Right lobe of liver (tissue), 6 donors: ENCODE data around the gene STK33. TPM values are rescaled to one million over a fixed set of nuclear protein-coding genes. Genes with fewer than 3 reads are reported as not detected.

Experiments used
- ATAC-seq, 4 donors: fragments of 200-7000 bp; cut with Tn5 transposase; one replicate each; pipeline ENCODE4 v1.9.1; 2020; ENCODE audit warnings: mild to moderate bottlenecking in 4 of 4, moderate library complexity in 4 of 4
- DNase-seq, 3 donors: peaks; one replicate each; pipeline ENCODE4 v3.0.0-alpha.2; 2020
- H3K27ac ChIP-seq, 3 donors: fragments of 200-600 bp; one replicate each; pipeline ENCODE4 v1.8.0; 2022
- H3K27me3 ChIP-seq, 2 donors: fragments of 200-600 bp; one replicate each; pipeline ENCODE4 v1.8.0; 2022
- H3K36me3 ChIP-seq, 4 donors: fragments of 200-600 bp; sonication (generic) in 1 of 4; one replicate each; pipeline versions ENCODE4 v1.5.1 to v1.8.0; 2017 to 2022; ENCODE audit warnings: control low read depth in 1 of 4
- H3K4me1 ChIP-seq, 4 donors: fragments of 200-600 bp; sonication (generic) in 1 of 4; one replicate each; pipeline versions ENCODE4 v1.5.1 to v1.8.0; 2017 to 2022; ENCODE audit warnings: control low read depth in 1 of 4
- H3K4me3 ChIP-seq, 3 donors: fragments of 200-600 bp; one replicate each; pipeline ENCODE4 v1.8.0; 2022
- H3K9me3 ChIP-seq, 4 donors: fragments of 200-600 bp; sonication (generic) in 1 of 4; one replicate each; pipeline versions ENCODE4 v1.5.1 to v1.8.0; 2017 to 2022; ENCODE audit warnings: control low read depth in 1 of 4
- CTCF ChIP-seq, 4 donors: fragments of 200-600 bp in 3 of 4; fragments of 450-650 bp in 1 of 4; IDR thresholded peaks; one replicate each; pipeline versions ENCODE4 v1.5.1 to v1.8.0; 2016 to 2022; ENCODE audit warnings: antibody characterized with exemption in 4 of 4, mild to moderate bottlenecking in 2 of 4
- POLR2A ChIP-seq: fragments of 450-650 bp; IDR thresholded peaks from one replicate; pipeline ENCODE4 v1.6.1; 2017; ENCODE audit warnings: antibody characterized with exemption, mild to moderate bottlenecking
- WGBS: methylation state at CpG from one replicate; pipeline ENCODE4 v1.1.6; 2018; ENCODE audit warnings: low coverage, low lambda C conversion rate; ENCODE audit not compliant: insufficient coverage; ENCODE audit errors: missing lambda C conversion rate; 5-methylcytosine and 5-hydroxymethylcytosine counted together
- intact Hi-C, 2 donors: fragments of 100-400 bp; cut with DNase I; formaldehyde crosslinking; loops; one replicate each; pipeline versions ENCODE4 v1.11.2 to v1.14.1; 2022
- total RNA-seq, 6 experiments: library from RNA; depleted of rRNA in 2 of 6; stranded (reverse); fragments of >200 nt in 2 of 6; fragmentation: NEBNext Ultra II Directional in 3 of 6; extraction: Animal tissue kit (Norgen Biotek cat#: 25700) in 3 of 6; gene quantifications; one replicate each; pipeline versions ENCODE4 v1.1.0 to v1.2.4, GENCODE V29; 2016 to 2023
- donor health status: DM: no; HTN: yes; CAD: no.
- donor health status: DM: no; HTN: no; CAD: no.
- donor health status: DM: no; HTN: no; CAD: no.
- donor health status: DM: no; HTN: yes; CAD: no.
- donor health status: DM: no; HTN: yes; CAD: no.

The STK33 gene
- total RNA-seq, 6 experiments from 2014 or later = 0.12 to 1.1 (median 0.42) TPM; not detected in 2

DNA sequence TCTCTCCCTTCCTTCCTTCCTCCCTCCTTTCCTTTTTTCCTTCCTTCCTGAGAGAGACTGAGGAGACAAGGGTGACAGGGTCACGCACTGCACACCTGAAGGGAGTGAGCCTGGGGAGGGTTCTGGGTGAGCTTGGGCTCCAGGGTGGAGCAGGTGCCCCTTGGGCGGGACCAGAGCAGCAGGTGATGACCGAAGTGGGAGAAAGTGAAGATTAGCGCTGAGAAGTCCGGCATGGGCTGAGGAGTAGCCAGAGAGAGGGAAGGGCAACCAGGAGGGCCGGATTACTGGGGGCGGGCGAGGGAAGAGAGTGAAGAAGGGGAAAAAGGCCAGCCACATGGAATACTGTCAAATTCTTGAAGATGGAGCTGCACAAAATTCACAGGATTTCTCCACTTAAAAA lies 231.1 kb downstream of the STK33 start:
- H3K36me3 ChIP-seq = no peaks in the 10 kb centered on the region
- no peaks in the 10 kb centered on the region for H3K27me3 ChIP-seq
- 41% methylated on average over 7 of the region's 8 CpGs for WGBS
- ATAC-seq (no peak), DNase-seq (no peak)
- H3K27ac ChIP-seq = no peak overlapping the region
- no peak overlapping the region for H3K4me3 ChIP-seq
- TF ChIP-seq CTCF (IDR thresholded peaks at IDR 0.05) (no peak), POLR2A (no peak)
- intact Hi-C loops = no loop called here
- no peaks in the 10 kb centered on the region for H3K4me1 ChIP-seq
- no peaks in the 10 kb centered on the region for H3K9me3 ChIP-seq

DNA sequence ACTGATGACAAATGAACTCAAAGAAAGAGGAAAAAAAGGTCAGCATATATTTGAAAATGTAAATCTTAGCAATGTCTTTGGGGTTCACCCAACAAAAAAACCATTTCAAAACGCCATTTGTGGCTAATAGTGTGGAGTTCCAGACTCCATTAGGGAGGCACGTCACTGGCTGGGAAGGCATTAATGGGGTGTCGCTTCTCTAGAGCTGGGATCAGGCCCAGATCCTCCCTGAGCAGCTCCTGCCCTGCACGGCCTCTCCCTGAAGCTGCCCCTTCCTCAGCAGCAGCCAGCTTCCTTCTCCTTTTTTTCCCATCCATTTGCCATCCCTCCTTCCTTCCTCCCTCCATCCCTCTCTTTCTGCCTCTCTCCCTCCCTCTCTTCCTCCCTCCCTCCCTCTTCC lies 231.5 kb downstream of the STK33 start:
- TF ChIP-seq POLR2A = no peak
- TF ChIP-seq CTCF (IDR thresholded peaks at IDR 0.05) = no peak
- Histone ChIP-seq H3K27me3 (no peaks in the 10 kb centered on the region), H3K4me3 (no peak overlapping the region), H3K9me3 (no peaks in the 10 kb centered on the region), H3K27ac (no peak overlapping the region), H3K4me1 (no peaks in the 10 kb centered on the region), H3K36me3 (no peaks in the 10 kb centered on the region)
- 31% methylated on average over 2 of the region's 4 CpGs for WGBS
- no peak for ATAC-seq
- intact Hi-C loops = no loop called here
- no peak for DNase-seq

GRCh38 chr11:8361664-8362210 lies 232.3 kb downstream of the STK33 start:
- ATAC-seq (no peak), DNase-seq (no peak)
- intact Hi-C loops = no loop called here
- no peaks in the 10 kb centered on the region for H3K27me3 ChIP-seq
- no peaks in the 10 kb centered on the region for H3K36me3 ChIP-seq
- WGBS = 75% methylated on average over 8 of the region's 12 CpGs
- H3K4me1 ChIP-seq = no peaks in the 10 kb centered on the region
- no peak overlapping the region for H3K4me3 ChIP-seq
- H3K27ac ChIP-seq = no peak overlapping the region
- no peaks in the 10 kb centered on the region for H3K9me3 ChIP-seq
- no peak for TF ChIP-seq CTCF (IDR thresholded peaks at IDR 0.05)
- no peak for TF ChIP-seq POLR2A

GRCh38 chr11:8361206-8361605 lies 232.8 kb downstream of the STK33 start:
- H3K36me3 ChIP-seq = no peaks in the 10 kb centered on the region
- no peak overlapping the region for H3K4me3 ChIP-seq
- WGBS = 76% methylated on average over 4 of the region's 7 CpGs
- ATAC-seq = no peak
- no peaks in the 10 kb centered on the region for H3K4me1 ChIP-seq
- TF ChIP-seq POLR2A (no peak), CTCF (IDR thresholded peaks at IDR 0.05) (no peak)
- no peaks in the 10 kb centered on the region for H3K27me3 ChIP-seq
- no peak overlapping the region for H3K27ac ChIP-seq
- no peak for DNase-seq
- no peaks in the 10 kb centered on the region for H3K9me3 ChIP-seq
- intact Hi-C loops = no loop called here
